NCI-H524 (cell line): ENCODE data around the gene TM9SF1.

Source experiments
- DNase-seq, 2 experiments: peaks; one replicate each; lab custom pipeline; 2025; lab: John Stamatoyannopoulos, UW

The TM9SF1 gene

DNA sequence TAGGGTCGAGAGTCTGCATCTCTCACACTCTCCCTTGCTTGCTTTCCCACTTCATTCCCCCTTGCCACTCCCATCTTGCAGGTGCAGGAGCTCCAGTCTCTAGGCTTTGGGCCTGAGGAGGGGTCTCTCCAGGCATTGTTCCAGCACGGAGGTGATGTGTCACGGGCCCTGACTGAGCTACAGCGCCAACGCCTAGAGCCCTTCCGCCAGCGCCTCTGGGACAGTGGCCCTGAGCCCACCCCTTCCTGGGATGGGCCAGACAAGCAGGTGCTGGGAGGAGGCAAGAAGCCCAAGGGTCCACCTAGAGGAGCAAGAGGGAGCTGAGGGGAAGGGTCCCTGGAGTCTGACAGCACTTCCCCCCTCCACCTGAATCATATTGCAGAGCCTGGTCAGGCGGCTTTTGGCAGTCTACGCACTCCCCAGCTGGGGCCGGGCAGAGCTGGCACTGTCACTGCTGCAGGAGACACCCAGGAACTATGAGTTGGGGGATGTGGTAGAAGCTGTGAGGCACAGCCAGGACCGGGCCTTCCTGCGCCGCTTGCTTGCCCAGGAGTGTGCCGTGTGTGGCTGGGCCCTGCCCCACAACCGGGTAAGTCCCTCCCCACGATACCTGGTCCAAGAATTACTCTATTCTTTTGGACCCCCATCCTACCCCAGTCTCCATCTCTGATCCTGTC is 43.7 kb downstream of the TM9SF1 start:
- DNase-seq = no peak

DNA sequence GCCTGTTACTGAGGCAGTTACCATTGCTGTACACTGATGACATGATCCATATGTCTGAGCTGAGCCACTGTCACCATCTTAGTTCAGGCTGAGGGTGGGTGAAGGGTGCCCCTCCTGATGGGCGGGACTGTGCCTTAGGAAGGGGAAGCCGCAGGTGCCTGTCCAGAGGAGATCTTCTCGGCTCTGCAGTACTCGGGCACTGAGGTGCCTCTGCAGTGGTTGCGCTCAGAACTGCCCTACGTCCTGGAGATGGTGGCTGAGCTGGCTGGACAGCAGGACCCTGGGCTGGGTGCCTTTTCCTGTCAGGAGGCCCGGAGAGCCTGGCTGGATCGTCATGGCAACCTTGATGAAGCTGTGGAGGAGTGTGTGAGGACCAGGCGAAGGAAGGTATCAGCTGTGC is 44.2 kb downstream of the TM9SF1 start:
- no peak for DNase-seq

DNA sequence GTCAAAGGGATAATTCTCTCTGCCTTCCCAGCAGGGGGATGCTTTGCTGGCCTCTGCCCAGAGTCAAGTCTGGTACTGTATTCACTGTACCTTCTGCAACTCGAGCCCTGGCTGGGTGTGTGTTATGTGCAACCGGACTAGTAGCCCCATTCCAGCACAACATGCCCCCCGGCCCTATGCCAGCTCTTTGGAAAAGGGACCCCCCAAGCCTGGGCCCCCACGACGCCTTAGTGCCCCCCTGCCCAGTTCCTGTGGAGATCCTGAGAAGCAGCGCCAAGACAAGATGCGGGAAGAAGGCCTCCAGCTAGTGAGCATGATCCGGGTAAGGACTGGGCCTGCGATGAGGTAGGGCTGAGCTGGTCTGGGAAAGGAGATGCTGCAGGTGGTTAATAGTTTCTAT is 44.7 kb downstream of the TM9SF1 start:
- no peak for DNase-seq

DNA sequence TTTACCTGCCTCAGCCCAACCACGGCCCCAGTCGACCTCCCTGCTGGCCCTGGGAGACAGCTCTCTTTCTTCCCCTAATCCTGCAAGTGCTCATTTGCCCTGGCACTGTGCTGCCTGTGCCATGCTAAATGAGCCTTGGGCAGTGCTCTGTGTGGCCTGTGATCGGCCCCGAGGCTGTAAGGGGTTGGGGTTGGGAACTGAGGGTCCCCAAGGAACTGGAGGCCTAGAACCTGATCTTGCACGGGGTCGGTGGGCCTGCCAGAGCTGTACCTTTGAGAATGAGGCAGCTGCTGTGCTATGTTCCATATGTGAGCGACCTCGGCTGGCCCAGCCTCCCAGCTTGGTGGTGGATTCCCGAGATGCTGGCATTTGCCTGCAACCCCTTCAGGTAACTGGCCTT is 45.2 kb downstream of the TM9SF1 start:
- DNase-seq = no peak

DNA sequence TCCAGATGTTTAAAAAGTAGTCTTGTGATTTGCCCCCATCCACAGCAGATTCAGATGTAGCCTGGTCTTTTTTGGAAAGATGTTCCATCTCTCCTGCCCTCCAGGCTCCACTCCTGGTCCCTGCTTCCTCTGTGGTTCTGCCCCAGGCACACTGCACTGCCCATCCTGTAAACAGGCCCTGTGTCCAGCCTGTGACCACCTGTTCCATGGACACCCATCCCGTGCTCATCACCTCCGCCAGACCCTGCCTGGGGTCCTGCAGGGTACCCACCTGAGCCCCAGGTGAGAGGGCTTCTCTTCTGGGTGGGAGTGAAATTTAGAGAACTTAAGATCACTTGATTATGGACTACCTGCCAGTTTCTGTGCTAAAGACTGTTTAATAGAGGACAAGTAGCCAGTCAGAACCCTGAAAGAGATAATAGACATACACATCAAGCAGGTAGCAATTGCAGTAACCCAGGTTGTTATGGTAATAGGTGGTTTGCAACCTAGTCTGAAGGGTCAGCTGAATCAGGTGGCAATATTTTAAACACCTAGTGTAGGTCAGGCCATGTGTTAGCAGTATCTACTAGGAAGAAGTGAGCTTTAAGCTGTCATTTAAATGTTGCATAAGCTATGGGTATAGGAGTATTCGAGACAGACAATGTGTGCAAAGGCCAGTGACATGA is 45.8 kb downstream of the TM9SF1 start:
- no peak for DNase-seq

DNA sequence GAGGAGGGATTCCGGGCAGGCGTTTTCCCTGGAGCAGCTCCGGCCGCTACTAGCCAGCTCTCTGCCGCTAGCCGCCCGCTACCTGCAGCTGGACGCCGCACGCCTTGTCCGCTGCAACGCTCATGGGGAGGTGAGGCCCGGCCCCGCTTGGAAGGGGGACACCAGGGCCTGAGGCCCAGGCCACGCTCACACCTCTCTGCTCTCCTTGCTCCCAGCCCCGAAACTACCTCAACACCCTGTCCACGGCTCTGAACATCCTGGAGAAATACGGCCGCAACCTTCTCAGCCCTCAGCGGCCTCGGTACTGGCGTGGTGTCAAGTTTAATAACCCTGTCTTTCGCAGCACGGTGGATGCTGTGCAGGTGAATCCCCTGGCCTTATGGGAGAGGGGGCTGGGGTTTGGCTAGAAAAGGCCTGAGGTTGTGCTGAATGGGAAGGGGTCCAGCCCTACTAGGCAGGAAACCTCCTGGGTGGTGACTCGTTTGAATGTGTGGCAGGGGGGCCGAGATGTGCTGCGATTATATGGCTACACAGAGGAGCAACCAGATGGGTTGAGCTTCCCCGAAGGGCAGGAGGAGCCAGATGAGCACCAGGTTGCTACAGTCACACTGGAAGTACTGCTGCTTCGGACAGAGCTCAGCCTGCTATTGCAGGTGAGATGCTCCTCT is 47.3 kb downstream of the TM9SF1 start:
- DNase-seq = no peak

DNA sequence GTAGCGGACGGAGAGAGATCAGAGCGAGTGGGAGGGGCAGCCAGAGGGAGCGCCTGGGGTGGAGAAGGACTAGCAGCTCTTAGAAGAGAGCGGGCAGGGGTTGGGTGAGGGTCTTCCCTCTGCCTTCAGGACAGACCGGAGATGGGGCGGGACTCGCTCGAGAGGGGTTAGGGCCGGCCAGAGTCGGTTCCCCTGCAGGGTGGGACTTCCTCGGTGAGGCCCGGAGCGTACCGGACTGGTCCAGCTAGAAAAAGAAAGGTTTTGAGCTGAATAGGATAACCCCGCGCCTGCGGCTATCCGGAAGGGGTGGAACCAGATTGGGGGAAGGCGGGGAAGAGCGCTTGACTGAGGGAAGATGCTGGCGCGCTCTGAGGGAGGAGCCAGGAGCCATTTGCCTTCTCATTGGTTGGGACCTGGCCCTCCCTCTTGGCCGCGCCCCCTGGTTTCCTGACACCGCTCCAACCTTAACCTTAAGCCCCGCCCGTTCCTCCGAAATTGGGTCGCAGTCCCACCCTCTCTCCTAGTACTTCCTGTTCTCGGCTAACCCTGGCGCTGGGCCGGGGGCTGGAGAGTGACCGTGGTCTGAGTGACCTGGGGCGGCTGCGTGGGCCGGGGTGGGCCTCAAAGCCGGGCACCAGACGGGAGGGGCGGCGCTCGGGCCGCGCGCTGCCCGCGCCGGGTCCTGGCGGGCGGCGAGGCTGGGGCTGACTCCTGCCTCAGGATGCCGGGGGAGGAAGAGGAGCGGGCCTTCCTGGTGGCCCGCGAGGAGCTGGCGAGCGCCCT is 48.1 kb downstream of the TM9SF1 start, which contains the start of gene RNF31:
Gene RNF31, plus strand, starts transcription at position 521 of the 783 bp plus-strand sequence. Its CDS starts 201 bp downstream, at position 722.
- peak; percentile 99 to 100 for DNase-seq

DNA sequence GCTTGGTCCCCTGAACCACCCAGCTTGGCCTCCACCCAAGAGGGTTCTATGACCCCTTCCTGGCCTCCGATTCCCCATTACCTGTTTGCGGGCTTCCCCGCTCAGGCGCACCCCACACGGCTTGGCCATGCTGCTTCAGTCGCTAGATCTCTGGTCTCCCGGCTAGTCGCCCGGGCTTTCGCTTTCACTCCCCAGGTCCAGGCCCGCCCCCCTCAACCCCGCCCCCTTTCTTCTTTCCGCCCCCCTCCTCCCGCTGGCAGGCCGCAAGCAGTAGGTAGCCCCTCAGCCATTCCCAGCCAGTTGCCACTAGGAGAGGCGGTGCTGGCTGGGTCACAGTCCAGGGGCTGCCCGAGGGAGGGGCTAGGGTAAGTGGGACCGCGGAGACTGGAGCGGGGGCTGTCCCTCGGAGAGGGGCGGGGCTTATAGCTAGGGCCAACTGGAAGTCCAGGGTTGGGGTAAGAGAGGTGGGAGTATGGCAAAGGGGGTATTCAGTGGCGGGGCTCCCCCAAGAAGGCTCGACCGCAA is 48.7 kb downstream of the TM9SF1 start, which contains the start of gene PSME2:
Gene PSME2, minus strand, starts transcription at position 158 of the 525 bp plus-strand sequence. Its CDS starts 29 bp downstream, at position 129.
- DNase-seq = peak; percentile 99

DNA sequence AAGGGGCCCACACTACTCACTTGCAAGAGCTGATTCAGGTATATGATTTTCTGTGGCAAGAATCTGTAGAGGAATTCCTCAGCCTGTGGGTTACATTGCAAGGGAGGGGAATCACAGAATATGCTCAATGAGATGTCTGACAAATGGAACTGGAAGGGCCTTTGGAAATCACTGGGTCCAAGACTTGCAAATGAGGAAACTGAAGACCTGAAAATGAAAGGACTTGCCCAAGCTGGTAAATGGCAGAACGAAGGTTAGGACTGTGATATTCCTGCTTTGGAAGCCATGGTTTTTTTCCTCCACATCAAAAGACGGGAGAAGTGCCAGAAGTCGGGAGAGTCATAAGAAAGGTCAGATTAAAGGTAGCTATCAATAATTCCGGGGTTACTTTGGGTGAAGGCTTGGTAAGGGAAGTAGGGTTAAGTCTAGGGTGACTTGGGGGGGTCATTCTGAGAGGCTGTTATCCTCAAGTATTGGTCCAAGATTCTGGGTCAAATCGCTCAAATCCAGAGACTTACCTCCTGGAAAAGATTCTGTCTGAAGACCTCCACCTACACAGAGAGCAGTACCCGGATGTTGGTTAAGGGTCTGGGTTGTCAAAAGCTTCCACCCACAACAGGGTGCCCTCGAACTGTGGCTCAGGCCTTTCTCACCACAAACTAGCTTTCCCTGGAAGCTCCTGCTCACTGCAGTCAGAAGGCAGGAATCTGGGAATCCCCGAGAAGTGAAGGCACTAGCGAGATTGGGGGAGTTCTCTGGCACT is 49.4 kb downstream of the TM9SF1 start:
- DNase-seq = no peak

DNA sequence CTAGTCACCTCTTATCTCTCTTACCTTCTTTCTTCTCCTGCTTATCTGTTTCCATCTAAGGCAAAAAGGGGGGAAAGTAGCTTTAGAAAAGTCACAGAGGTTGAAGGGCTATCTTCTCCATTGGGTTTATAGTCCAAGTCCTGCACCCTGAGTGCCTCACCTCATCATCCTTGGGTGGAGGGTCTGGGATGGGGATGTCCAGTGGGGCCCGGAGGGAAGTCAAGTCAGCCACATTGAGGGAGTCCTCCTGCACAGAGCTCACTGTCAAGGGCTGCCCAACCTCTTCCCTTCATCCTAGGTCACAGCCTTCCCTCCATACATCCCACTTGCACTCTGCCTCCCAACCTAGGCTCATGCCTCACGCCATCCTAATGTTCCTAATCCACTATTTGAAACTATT is 50.0 kb downstream of the TM9SF1 start:
- no peak for DNase-seq

DNA sequence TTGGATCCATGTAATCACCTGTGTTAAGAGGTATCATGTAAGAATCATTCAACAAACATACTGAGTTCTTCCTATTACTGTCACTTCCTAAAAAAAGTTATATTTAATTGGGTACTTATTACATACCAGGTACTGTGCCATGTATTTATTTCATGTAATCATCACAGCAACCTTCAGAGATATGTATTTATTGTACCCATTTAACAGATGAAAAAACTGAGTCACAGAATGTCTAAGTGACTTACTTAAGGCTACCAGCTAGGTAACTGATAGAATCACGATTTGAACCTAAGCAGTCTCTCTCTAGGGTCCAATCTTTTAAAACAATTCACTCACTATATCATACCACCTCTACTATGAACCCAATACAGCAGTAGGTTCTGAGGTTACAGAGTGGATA is 50.8 kb downstream of the TM9SF1 start:
- DNase-seq = no peak

DNA sequence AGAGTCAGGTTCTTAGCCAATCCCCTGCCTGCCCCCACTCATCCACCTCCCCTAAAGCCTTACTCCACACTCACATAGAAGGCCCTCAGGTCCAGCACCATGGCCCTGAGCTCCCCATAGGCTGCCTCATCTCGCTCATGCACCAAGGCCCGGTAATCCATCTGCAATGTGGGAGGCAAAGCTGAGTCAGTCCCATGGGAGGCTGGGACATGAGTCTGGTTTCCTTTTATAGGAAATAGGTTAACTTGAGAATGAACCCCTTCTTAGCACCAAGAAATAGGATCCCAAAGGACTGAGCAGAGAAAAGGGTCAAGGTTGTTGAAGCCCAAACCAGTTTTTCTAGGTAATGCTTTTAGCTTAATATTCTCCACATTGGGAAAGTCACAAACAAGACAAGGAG is 51.7 kb downstream of the TM9SF1 start:
- DNase-seq = no peak

DNA sequence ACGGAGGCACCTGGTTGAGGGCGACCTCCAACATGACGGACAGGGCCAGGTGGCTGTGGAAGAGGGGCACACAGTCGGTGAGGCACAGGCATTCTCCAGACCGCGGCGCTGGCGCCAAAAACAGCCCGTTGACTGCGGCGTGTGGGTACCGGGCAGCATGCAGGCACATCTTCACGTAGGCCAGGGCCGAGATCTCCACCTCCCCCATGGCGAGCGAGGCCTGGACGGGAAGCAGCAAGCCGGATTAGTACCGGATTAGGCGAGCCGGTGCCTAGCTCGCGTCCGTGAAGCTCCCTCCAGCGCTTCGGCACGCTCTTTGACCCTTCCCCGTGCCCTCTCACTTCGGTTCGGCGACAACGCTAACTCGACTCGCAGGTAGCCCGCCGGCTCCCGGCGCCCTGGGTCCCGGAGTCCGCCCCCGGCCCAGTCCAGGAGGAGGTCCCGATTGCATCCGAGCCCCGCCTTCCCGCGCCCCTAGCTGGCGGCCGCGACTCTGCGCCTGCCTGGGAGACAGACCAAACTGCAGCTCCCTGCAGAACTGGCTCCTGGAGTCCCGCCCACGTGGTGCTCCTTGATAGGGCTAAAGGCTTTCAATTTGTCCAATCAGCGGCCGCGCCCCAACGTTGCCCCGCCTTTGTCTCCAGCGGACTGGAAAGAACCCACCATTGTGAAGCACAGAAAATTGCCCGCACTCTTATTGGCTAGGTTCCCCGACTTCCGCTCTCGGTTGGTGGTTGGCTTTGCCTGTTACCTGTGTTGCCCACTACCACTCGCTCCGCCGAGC is 54.0 kb downstream of the TM9SF1 start, which contains the start of gene EMC9:
Gene EMC9, minus strand, starts transcription at position 495 of the 784 bp plus-strand sequence. Its CDS starts 287 bp downstream, at position 208.
- DNase-seq = peak; percentile 100

DNA sequence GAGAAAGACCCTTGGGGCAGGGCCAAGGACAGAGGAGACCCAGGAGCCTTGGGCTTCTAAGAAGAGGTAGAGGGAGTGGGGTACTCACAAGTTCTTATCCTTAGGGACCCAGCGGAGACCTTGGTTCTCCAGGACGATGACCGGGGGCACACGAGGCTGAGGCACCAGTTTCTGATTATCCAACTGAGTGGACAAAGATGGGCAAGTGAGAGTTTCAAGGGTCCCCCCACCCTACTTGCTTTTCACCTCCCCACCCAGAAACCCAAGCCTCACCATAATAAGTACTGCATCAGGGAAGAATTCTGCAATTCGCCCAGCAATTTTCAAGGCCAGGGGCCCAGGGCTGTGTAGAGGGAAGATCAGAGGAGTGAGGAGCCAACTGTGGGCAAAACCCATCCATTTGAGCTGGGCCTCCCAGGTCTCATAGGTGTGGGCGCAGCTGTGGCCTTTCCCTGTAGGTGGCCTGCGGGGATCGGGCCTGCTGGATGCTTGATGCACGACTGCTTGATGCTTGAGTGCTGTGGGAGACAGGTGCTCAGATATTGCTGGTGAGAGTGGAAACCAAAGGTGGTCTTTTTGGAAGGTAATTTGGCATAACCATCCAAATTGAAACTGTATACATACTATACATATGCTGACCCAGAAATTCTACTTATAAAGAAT is 55.8 kb downstream of the TM9SF1 start:
- peak in 1 of 2 experiments; percentile 44 for DNase-seq
